DMS53 treated with DMSO at 0.1 percent for 48 hours (cell line): ENCODE results near the gene GNG13.
A peak's percentile ranks its signal among the peaks of the same experiment; 100 is the strongest.
"Not testable (repeated sequence)": the region's sequence is repeated elsewhere in the genome, so short reads cannot be mapped to it uniquely, and the experiment has no call there.

Experiments used
- DNase-seq: peaks from one replicate; lab custom pipeline; 2025; ENCODE audit not compliant: unreplicated experiment; lab: John Stamatoyannopoulos, UW

The GNG13 gene

DNA sequence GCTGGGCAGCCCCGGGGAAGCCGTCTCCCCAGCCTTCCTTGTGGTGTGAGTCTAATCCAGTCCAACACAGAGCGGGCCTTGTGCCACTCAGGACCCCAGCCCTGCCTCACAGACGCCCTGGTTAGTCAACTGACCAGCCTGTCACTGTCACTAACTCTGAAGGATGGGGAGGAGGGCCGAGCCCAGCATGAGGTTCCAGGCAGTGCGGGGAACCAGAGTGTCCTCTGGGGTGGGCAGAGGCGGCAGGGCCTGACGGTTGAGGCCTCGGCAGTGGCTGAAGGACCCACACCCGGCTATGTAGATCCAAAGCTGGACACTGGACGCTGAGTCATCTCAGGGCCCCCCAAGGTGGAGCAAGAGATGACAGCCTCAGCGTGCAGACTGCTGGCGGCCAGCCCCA, 21.0 kb downstream of the GNG13 start:
- no peak for DNase-seq

DNA sequence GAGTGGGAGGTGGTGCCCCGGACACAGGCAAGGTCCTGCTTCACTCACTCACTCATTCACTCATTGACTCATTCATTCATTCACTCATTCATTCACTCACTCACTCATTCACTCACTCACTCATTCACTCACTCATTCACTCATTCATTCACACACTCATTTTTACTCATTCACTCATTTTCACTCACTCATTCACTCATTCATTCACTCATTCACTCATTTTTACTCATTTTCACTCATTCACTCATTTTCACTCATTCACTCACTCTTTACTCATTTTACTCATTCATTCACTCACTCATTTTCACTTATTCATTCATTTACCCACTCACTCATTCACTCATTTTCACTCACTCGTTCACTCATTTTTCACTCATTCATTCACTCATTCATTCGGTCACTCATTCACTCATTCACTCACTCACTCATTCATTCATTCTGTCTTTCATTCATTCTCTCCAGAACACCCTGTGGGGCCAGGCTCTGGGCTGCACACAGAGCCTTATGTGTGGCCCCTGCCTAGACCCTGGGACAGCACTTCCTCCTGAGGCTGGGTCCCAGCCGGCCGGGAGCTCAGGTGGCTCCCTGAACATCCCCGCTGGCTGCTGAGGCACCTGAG, 21.5 kb downstream of the GNG13 start:
- no peak for DNase-seq

DNA sequence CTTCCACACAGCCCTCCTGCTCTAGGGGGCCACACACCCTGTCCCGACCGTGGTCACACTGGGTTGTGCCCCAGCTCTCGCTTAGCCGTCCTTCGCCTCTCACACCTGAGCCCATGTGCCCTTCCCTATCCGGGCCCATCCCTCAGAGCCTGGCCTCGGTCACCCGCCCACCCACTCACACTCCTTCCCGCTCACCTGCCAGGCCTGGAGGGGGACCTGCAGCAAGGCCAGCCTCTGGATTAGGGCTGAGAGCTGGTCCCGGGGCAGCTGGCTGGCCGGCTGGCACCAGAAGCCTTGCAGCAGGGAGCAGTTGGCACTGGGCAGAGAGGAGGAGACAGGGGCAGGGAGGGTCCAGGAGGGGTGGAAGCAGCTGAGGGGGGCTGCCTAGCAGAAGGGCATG, 22.1 kb downstream of the GNG13 start:
- no peak for DNase-seq

DNA sequence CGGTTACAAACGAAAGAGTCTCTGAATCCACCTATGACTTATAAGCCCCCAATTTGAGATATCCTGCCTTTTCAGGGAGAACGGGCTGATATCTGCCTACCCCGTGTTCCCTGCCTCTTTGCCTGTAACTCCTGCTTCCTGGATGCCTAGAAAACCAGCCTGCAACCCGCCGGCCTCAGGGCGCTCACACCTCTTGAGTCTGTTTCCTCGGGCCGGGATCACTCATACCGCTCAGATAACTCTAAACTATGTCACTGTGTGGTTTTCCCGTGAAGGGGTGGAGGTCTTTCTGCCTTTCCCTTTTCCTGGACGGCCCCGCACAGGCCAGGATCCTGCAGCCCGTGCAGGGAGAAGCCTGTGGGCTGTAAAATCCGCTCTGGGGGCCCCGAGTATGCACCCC, 22.7 kb downstream of the GNG13 start:
- peak; percentile 14 for DNase-seq

DNA sequence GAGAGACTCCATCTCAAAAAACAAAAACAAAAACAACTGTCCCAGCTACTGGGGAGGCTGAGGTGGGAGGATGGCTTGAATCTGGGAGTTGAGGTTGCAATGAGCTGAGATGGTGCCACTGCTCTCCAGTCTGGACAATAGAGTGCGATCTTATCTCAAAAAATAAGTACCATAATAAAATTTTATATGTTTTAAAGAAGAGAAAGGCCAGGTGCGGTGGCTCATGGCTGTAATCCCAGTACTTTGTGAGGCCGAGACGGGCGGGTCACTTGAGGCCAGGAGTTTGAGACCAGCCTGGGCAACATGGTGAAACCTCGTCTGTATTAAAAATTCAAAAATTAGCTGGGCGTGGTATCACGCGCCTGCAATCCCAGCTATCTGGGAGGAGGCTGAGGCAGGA, 23.7 kb downstream of the GNG13 start:
- DNase-seq: no peak

DNA sequence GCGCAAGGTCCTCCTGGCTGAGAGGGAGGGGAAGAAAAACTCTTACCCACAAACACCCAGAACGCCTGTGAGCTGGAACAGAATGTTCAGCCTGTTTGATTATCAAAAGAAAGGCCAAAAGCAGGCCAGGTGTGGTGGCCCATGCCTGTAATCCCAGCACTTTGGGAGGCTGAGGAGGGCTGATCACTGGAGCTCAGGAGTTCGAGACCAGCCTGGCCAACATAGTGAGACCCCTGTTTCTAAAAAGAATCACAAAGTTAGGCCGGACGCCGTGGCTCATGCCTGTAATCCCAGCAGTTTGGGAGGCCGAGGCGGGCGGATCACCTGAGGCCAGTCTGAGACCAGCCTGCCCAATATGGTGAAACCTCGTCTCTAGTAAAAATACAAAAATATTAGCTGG, 24.2 kb downstream of the GNG13 start:
- not testable (repeated sequence) for DNase-seq

DNA sequence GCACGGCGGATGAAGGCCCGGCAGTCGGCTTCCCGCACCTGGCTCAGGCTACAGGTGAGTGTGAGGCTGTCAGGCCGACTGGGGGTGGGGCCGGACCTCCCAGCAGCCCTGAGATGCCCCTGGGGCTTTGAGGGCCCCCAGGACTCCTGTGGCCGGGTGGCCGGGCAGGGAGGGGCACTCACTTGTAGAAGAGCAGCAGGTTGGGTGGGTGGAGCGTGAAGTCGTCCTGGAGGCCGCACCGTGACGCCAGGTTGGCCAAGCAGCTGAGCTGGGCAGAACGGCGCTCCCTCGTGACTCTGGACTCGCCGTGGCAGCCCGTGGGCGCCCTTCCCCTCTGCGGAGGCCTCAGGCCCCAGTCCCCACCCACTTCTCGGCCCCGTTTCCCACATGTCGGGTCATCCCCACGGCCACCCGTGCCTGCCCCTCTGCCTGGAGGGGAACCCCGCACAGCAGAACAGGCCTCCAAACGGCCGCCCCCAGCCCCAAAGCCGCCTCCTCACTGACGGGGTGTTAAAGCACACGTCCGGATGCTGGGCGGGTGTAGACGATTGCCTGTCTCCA, 25.2 kb downstream of the GNG13 start:
- no peak for DNase-seq

DNA sequence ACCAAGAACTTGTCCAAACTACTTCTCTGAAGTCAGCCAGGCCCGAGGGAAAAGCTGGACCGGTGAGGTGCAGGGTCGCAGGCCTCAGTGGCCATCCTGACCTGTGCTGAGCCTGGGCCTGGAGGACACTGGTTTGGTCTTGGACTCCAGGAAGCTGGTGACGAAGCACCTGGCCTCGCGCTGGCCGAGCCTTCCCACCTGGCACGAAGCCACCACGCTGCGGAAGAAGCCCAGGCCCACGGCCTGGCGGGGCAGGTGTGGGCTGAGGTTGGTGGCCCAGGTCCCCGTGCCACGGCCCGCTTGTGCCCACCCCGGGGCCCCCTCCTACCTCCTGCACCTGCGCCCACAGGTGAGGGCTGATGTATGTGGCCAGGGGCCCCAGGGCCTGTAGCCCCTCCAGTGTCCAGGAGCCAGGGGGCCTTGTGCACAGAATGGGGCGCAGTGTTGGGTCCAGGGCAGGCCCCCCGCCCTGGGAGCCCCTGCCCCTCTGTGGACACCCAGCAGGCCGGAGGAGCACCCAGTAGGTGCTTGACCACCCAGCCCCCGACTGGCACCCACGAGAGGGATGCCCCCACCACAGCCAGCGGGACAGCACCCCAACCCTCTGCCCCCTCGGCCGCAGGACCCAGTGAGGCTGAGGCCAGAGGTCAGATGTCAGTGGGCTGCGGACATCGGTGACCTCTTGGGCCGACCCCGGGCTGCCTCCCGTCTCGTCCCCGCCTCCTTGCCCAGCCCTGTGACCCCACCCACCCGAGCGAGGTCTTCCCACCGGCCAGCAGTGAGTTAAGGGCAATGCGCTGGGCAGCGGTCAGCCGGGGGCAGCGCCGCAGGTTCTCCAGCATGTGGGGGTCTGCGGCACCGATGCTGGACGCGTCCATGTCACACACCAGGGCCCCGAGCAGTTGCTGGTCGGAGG, 26.2 kb downstream of the GNG13 start:
- DNase-seq: peak; percentile 15

DNA sequence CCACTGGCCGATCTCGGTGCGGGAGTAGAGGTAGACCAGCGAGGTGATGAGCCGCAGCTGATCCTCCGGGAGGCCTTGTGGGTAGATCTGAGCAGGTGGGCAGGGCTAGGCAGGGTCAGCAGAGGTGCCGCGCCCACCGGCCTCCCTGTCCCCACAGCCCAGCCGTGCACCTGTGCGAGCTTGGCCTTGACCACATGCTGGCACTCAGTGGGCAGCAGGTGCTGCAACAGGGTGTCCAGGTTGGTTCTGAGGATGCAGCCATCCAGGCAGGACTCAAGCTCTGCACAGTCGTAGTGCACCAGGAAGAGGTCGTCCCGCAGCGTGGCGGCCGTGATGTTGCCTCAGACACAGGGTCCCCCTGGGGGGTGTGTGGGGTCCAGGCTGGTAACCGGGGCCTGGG, 27.6 kb downstream of the GNG13 start:
- DNase-seq: no peak

DNA sequence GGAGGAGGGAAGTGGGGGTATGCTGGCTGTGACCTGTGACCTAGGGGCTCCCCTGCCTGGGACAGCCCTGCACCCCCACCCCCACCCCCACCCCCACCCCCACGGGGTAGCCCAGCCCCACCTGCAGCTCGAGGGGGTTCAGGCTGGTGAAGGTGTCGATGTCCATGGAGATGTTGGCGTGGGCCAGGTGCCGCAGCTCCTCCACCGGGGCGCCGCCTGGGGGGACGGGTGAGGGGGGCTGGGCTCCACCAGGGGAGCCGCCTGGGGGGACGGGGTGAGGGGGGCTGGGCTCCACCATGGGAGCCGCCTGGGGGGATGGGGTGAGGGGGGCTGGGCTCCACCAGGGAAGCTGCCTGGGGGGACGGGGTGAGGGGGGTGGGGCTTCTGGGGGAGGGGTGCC, 30.1 kb downstream of the GNG13 start:
- no peak for DNase-seq

DNA sequence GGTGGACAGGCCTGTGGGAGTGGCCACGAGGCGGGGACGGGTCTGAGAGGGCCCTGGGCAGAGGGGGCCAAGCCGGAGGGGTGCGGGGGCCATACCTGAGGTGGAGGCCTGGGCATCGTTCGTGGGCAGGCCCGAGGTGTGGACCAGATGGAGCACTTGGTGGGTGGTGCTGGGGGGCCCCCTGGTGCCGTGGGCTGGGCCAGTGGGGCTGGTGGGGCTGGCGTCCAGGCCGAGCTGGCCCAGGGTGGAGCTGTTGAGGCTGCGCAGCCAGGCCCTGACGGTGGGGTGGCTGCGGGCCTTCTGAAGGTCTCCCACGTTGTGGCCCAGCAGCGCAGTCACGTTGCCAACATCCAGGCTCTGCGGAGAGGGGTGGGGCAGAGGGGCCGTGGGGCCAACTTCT, 30.6 kb downstream of the GNG13 start:
- no peak for DNase-seq

DNA sequence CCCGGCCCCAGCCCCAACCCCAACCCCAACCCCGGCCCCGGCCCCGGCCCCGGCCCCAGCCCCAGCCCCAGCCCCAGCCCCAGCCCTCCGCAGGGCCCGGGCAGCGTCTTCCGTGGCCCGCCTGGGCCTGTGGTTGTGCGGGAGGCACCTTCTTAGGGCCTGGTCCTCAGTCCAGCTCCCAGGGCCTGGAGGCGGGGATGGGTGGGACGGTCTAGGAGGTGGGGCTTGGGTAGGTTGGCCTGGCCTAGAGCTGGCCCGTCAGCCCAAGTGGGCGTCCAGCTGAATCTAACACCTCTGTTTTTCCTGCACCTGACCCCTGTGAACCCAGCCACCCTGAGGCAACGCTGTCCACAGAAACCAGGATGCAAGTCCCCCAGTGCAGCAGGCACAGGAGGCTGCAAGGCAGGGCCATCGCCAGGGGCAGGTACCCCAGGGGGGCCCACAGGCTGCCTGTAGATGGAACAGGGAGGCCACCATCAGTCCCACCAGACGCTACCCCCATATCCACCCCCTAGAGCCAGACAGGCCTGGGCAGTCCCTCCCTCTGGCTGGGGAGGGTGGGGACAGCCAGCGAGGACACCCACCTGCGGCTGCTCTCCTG, 31.2 kb downstream of the GNG13 start:
- DNase-seq: no peak

DNA sequence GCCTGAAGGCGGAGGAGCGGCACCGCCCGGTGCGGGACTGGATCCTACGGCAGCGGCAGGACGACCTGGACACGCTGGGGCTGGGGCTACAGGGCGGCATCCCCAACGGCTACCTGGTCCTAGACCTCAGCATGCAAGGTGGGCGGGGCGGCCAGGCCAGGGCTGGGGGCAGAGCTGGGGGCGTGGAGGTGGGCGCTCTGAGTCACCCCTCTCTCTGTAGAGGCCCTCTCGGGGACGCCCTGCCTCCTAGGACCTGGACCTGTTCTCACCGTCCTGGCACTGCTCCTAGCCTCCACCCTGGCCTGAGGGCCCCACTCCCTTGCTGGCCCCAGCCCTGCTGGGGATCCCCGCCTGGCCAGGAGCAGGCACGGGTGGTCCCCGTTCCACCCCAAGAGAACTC, 32.1 kb downstream of the GNG13 start:
- no peak for DNase-seq

DNA sequence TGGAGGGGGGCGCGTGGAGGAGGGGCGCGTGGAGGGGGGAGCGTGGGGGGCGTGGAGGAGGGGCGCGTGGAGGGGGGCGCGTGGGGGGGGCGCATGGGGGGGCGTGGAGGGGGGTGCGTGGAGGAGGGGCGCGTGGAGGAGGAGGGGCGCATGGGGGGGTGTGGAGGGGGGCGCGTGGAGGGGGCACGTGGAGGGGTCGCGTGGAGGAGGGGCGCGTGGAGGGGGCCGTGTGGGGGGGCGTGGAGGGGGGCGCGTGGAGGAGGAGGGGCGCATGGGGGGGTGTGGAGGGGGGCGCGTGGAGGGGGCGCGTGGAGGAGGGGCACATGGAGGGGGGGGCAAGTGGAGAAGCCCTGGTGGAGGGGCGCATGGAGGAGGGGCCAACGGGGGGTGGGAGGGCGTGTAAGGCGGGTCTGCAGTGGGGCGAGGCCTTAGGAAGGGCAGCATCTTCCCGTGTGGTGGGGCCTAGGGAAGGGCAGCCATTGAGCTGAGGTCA, 32.7 kb downstream of the GNG13 start:
- no peak for DNase-seq

DNA sequence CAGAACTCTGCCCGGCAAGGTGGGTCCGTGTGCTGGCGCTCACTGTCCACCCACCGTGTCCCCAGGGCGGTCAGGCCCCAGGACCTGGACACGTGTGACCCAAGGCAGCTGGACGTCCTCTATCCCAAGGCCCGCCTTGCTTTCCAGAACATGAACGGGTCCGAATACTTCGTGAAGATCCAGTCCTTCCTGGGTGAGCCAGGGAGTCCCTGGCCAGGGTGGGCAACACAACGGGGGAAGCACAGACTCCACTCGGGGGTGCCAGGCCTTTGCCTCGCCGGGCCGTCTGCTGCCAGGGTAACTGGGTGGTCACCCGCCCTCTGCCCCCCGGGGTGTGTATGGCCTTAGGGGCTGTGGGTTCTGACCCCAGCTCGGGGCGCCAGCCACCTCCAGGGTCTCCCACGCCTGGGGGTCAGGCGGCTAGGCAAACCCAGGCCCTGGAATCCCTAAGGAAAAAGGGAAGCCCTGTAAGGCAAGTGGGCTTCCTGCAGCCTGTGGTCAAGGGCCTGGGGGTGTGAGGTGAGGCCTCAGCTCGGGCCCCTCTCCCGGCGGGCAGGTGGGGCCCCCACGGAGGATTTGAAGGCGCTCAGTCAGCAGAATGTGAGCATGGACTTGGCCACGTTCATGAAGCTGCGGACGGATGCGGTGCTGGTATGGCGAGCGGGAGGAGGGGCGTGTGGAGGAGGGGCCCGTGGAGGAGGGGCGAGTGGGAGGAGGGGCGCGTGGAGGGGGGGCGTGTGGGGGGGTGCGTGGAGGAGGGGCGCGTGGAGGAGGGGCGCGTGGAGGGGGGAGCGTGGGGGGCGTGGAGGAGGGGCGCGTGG, 33.5 kb downstream of the GNG13 start:
- no peak for DNase-seq

DNA sequence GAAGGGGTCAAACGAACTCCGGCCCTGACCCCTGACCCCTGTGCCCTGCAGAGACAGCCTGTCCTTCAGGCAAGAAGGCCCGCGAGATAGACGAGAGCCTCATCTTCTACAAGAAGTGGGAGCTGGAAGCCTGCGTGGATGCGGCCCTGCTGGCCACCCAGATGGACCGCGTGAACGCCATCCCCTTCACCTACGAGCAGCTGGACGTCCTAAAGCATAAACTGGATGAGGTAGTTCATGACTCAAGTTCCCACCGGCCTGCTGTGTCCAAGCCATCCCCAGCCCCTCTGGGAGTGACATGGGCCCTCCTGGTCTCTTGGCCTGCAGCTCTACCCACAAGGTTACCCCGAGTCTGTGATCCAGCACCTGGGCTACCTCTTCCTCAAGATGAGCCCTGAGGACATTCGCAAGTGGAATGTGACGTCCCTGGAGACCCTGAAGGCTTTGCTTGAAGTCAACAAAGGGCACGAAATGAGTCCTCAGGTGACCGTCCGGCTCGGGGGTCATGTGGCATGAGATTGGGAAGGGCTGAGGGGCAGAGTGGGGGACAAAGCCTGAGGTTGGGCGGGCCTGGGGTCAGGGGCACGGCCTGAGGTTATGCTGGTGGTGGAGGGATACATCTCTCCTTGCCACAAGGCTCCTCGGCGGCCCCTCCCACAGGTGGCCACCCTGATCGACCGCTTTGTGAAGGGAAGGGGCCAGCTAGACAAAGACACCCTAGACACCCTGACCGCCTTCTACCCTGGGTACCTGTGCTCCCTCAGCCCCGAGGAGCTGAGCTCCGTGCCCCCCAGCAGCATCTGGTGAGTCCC, 34.3 kb downstream of the GNG13 start:
- no peak for DNase-seq

DNA sequence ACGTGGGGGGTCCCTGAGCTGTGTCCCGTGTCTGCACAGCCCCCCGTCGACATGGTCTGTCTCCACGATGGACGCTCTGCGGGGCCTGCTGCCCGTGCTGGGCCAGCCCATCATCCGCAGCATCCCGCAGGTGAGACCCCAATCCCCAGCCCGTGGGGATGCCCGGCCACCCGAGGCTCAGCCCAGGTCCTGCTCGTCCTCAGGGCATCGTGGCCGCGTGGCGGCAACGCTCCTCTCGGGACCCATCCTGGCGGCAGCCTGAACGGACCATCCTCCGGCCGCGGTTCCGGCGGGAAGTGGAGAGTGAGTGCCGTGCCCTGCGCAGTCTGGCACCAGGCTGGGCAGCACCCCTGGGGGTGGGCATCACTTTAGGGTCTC, 35.1 kb downstream of the GNG13 start:
- no peak for DNase-seq

DNA sequence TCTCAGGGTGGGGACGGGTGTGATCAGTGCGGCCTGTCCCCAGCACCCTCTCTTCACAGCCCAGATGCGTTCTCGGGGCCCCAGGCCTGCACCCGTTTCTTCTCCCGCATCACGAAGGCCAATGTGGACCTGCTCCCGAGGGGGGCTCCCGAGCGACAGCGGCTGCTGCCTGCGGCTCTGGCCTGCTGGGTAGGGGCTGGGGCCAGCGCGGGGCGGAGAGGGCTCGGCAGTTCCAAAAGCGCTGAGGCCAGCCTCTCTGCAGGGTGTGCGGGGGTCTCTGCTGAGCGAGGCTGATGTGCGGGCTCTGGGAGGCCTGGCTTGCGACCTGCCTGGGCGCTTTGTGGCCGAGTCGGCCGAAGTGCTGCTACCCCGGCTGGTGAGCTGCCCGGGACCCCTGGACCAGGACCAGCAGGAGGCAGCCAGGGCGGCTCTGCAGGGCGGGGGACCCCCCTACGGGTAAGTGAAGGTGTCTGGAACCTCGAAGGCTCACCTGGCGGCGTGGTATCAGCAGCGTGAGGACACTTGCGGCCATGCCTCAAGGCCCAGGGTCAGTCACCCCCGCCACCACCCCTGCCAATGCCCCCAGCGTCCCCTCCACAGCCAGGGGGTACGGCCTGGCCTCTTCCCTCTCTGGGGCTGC, 35.6 kb downstream of the GNG13 start:
- no peak for DNase-seq

DNA sequence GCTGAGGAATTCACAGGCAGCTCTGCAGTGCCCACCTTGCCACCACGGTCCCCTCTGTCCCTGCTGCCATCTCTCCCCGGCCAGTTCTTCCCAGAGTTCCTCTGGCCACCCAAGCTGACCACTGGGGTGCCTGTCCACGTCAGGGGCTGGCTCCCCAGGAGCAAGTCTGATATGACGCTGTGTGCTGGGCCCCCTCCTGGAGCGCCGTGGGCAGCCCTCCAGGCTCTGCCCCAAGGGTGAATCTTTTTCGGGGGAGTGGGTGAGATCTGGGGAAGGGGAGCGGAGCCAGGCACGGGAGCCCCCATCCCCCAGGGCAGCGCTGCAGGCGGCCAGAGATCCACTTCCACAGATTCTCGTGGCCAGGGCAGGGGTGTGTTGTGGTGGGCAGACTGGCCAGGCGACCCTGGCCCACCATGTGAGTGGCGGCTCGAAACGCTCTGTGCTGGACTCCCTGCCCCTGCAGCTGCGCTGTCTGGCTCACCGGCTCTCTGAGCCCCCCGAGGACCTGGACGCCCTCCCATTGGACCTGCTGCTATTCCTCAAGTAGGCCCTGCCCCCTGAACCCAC, 36.3 kb downstream of the GNG13 start:
- DNase-seq: no peak
